H1 (cell line): ENCODE results near the gene MTFR2. TPM values are rescaled to one million over a fixed set of nuclear protein-coding genes. Genes with fewer than 3 reads are reported as not detected.

ENCODE experiments used
- CTCF ChIA-PET: fragments of 300-600 bp; sonication (Branson Sonifier 250); formaldehyde crosslinking; loops from one replicate; lab custom pipeline; 2021; ENCODE audit not compliant: partially characterized antibody; lab: Charles Lee
- POLR2A ChIA-PET: fragments of 300-600 bp; sonication (Branson Sonifier 250); formaldehyde crosslinking; loops from one replicate; lab custom pipeline; 2021; ENCODE audit warnings: inconsistent platforms; ENCODE audit not compliant: partially characterized antibody; lab: Charles Lee
- DNase-seq, 2 experiments: peaks; one replicate each; pipeline versions ENCODE4 v3.0.0 to v3.0.0-alpha.2; 2010 to 2022; ENCODE audit warnings: low spot score in 2 of 2, low read depth in 1 of 2, mixed read lengths in 1 of 2
- FAIRE-seq: peaks from 2 replicates; lab custom pipeline; 2011; peaks lifted over from hg19 to GRCh38; lab: Jason Lieb, UNC
- H2AFZ ChIP-seq: 2 replicates; pipeline ENCODE4 v1.8.1; 2012; ENCODE audit warnings: low read length, inconsistent platforms
- H2AK5ac ChIP-seq: 2 replicates; pipeline ENCODE4 v1.6.1; 2013; ENCODE audit warnings: low read depth, low read length
- H2BK120ac ChIP-seq: replicated peaks from 2 replicates; pipeline ENCODE3; 2013; ENCODE audit warnings: low read depth, low read length, inconsistent platforms
- H2BK12ac ChIP-seq: 2 replicates; pipeline ENCODE4 v1.6.1; 2013; ENCODE audit warnings: low read depth, low read length
- H2BK15ac ChIP-seq: 2 replicates; pipeline ENCODE4 v1.6.1; 2013; ENCODE audit warnings: low read length
- H2BK20ac ChIP-seq: 2 replicates; pipeline ENCODE4 v1.6.1; 2013; ENCODE audit warnings: low read length
- H2BK5ac ChIP-seq: 2 replicates; pipeline ENCODE4 v1.6.1; 2013; ENCODE audit warnings: low read depth, low read length
- H3K14ac ChIP-seq: 2 replicates; pipeline ENCODE4 v1.6.1; 2013; ENCODE audit warnings: inconsistent platforms; ENCODE audit not compliant: insufficient read length
- H3K18ac ChIP-seq: 2 replicates; pipeline ENCODE4 v1.6.1; 2013; ENCODE audit warnings: low read length; ENCODE audit errors: extremely low read depth
- H3K23ac ChIP-seq: 2 replicates; pipeline ENCODE4 v1.6.1; 2013; ENCODE audit warnings: inconsistent platforms; ENCODE audit not compliant: insufficient read length
- H3K23me2 ChIP-seq: 2 replicates; pipeline ENCODE4 v1.6.1; 2013; ENCODE audit warnings: low read depth, low read length
- H3K27ac ChIP-seq: 2 replicates; pipeline ENCODE4 v1.6.1; 2011; ENCODE audit warnings: low read depth, low read length, inconsistent platforms
- H3K27me3 ChIP-seq, 4 experiments: replicated peaks in 1 of 4; 1 replicate in 1 of 4; 2 replicates in 3 of 4; pipeline versions ENCODE4 v1.6.1 to v1.8.1; 2011 to 2013; ENCODE audit warnings: low read length in 3 of 4, mild to moderate bottlenecking in 3 of 4, inconsistent platforms in 2 of 4, mixed read lengths in 2 of 4, moderate library complexity in 1 of 4; ENCODE audit not compliant: control insufficient read depth in 3 of 4, insufficient read depth in 3 of 4; ENCODE audit errors: extremely low read depth in 1 of 4
- H3K36me3 ChIP-seq, 4 experiments: 2 replicates each; pipeline versions ENCODE4 v1.6.1 to v1.8.1; 2011 to 2013; ENCODE audit warnings: mild to moderate bottlenecking in 4 of 4, low read length in 3 of 4, moderate library complexity in 2 of 4, control low read depth in 1 of 4, inconsistent platforms in 1 of 4; ENCODE audit not compliant: insufficient read depth in 4 of 4, control insufficient read depth in 2 of 4
- H3K4ac ChIP-seq: replicated peaks from 2 replicates; pipeline ENCODE3; 2013; ENCODE audit warnings: low read length, low read depth, mixed read lengths, inconsistent platforms; ENCODE audit not compliant: insufficient read length
- H3K4me1 ChIP-seq, 4 experiments: replicated peaks in 1 of 4; 1 replicate in 1 of 4; 2 replicates in 3 of 4; pipeline versions ENCODE4 v1.6.1 to v1.8.1; 2011 to 2013; ENCODE audit warnings: low read length in 3 of 4, inconsistent platforms in 2 of 4, mixed read lengths in 1 of 4; ENCODE audit not compliant: insufficient read depth in 4 of 4, control insufficient read depth in 3 of 4
- H3K4me2 ChIP-seq, 2 experiments: 2 replicates each; pipeline versions ENCODE4 v1.6.1 to v1.8.1; 2011 to 2013; ENCODE audit warnings: low read depth in 2 of 2, low read length in 2 of 2, control low read depth in 1 of 2, inconsistent platforms in 1 of 2, mild to moderate bottlenecking in 1 of 2; ENCODE audit not compliant: insufficient read depth in 1 of 2
- H3K4me3 ChIP-seq, 4 experiments: fragments of 200-600, 300-600 bp in 1 of 4; sonication (generic), shearing (Covaris generic), sonication (Bioruptor Twin) in 1 of 4; 2 replicates each; pipeline versions ENCODE4 v1.5.1 to v1.8.1; 2011 to 2016; ENCODE audit warnings: low read length in 4 of 4, low read depth in 3 of 4, control low read depth in 2 of 4, inconsistent platforms in 2 of 4, mild to moderate bottlenecking in 2 of 4, mixed read lengths in 1 of 4, moderate library complexity in 1 of 4; ENCODE audit not compliant: insufficient read depth in 2 of 4; ENCODE audit errors: extremely low read depth in 1 of 4
- H3K56ac ChIP-seq: replicated peaks from 2 replicates; pipeline ENCODE3; 2013; ENCODE audit warnings: low read depth, mild to moderate bottlenecking, mixed read lengths, low read length, inconsistent platforms; ENCODE audit not compliant: insufficient read length
- H3K79me1 ChIP-seq: 2 replicates; pipeline ENCODE4 v1.6.1; 2013; ENCODE audit warnings: low read depth, low read length, control low read depth
- H3K79me2 ChIP-seq, 2 experiments: 2 replicates each; pipeline versions ENCODE4 v1.6.1 to v1.8.1; 2012 to 2013; ENCODE audit warnings: low read length in 2 of 2, mild to moderate bottlenecking in 2 of 2, inconsistent platforms in 1 of 2; ENCODE audit not compliant: insufficient read depth in 2 of 2, control insufficient read depth in 1 of 2
- H3K9ac ChIP-seq, 4 experiments: replicated peaks in 1 of 4; 1 replicate in 1 of 4; 2 replicates in 3 of 4; pipeline versions ENCODE4 v1.6.1 to v1.8.1; 2011 to 2013; ENCODE audit warnings: low read depth in 3 of 4, low read length in 3 of 4, control low read depth in 2 of 4, mild to moderate bottlenecking in 2 of 4, moderate library complexity in 2 of 4, inconsistent platforms in 1 of 4; ENCODE audit errors: extremely low read depth in 1 of 4
- H3K9me3 ChIP-seq, 2 experiments: 2 replicates each; pipeline versions ENCODE4 v1.6.1 to v1.8.1; 2012 to 2013; ENCODE audit warnings: mild to moderate bottlenecking in 2 of 2, moderate library complexity in 2 of 2, control low read depth in 1 of 2, inconsistent platforms in 1 of 2, low read depth in 1 of 2, low read length in 1 of 2, mixed read lengths in 1 of 2; ENCODE audit not compliant: insufficient read depth in 2 of 2
- H4K20me1 ChIP-seq, 2 experiments: replicated peaks in 1 of 2; 2 replicates each; pipeline versions ENCODE3 to v1.8.1; 2011 to 2013; ENCODE audit warnings: inconsistent platforms in 2 of 2, low read length in 2 of 2, mild to moderate bottlenecking in 1 of 2; ENCODE audit not compliant: insufficient read depth in 2 of 2, control insufficient read depth in 1 of 2
- H4K5ac ChIP-seq: 2 replicates; pipeline ENCODE4 v1.6.1; 2013; ENCODE audit warnings: low read length, low read depth, mixed read lengths, inconsistent platforms; ENCODE audit not compliant: insufficient read length
- H4K8ac ChIP-seq: 2 replicates; pipeline ENCODE4 v1.8.0; 2013; ENCODE audit warnings: mild to moderate bottlenecking, moderate library complexity, low read length, inconsistent platforms; ENCODE audit not compliant: insufficient read depth; ENCODE audit errors: extremely low read depth
- H4K91ac ChIP-seq: replicated peaks from 2 replicates; pipeline ENCODE3; 2013; ENCODE audit warnings: low read length, mixed read lengths, inconsistent platforms; ENCODE audit not compliant: insufficient read length
- CBX8 ChIP-seq: fragments of 300-800, 300-1000 bp; sonication (generic); IDR thresholded peaks from 2 replicates; pipeline ENCODE4 v1.7.1; 2016; ENCODE audit warnings: low read depth, low read length, borderline replicate concordance
- CHD1 ChIP-seq: IDR thresholded peaks from 2 replicates; pipeline ENCODE4 v1.6.1; 2012; ENCODE audit warnings: low read depth, low read length, improper control_type of control experiment
- EZH2 ChIP-seq: fragments of 200-600 bp; sonication (generic); IDR thresholded peaks from 2 replicates; pipeline ENCODE4 v1.7.1; 2012; ENCODE audit warnings: low read depth, mild to moderate bottlenecking, moderate library complexity, low read length, inconsistent platforms; ENCODE audit not compliant: severe bottlenecking
- HDAC6 ChIP-seq: IDR thresholded peaks from one replicate; pipeline ENCODE4 v1.7.1; 2012; ENCODE audit warnings: low read depth, mild to moderate bottlenecking, inconsistent platforms, low read length, moderate library complexity
- KDM5A ChIP-seq: fragments of 200-600 bp; IDR thresholded peaks from 2 replicates; pipeline ENCODE4 v1.7.1; 2012; ENCODE audit warnings: mild to moderate bottlenecking, low read length, inconsistent platforms, mixed read lengths
- TCF12 ChIP-seq: IDR thresholded peaks from 2 replicates; pipeline ENCODE4 v1.6.1; 2011; ENCODE audit warnings: low read depth, mild to moderate bottlenecking, low read length
- WGBS, 2 experiments: shearing (Covaris generic) in 1 of 2; methylation state at CpG; one replicate each; pipeline versions ENCODE4 v1.1.6 to v1.1.7; 2013 to 2015; ENCODE audit warnings: low lambda C conversion rate in 2 of 2, mixed read lengths in 2 of 2, inconsistent platforms in 1 of 2, low coverage in 1 of 2, missing lambda C conversion rate in 1 of 2; ENCODE audit not compliant: insufficient replicate concordance in 2 of 2, insufficient coverage in 1 of 2, insufficient read length in 1 of 2; ENCODE audit errors: extremely low coverage in 1 of 2, missing lambda C conversion rate in 1 of 2; 5-methylcytosine and 5-hydroxymethylcytosine counted together
- polyA plus RNA-seq, 7 experiments: library from polyadenylated mRNA; depleted of rRNA in 3 of 7; stranded (reverse) in 5 of 7; unstranded in 2 of 7; fragments of >200 nt in 5 of 7; fragments of 200-250 nt in 2 of 7; gene quantifications; 1 replicate in 5 of 7; 2 replicates in 1 of 7; 4 replicates in 1 of 7; pipeline versions ENCODE4 v1.2.1 to v1.2.3, GENCODE V29; 2011 to 2013; ENCODE audit warnings: missing spikeins in 2 of 7, mixed read lengths in 2 of 7
- total RNA-seq: library from RNA; stranded (reverse); fragmentation: NEBNext Ultra II Directional; extraction: Animal tissue kit (Norgen Biotek cat#: 25700); gene quantifications from 2 replicates; pipeline ENCODE4 v1.2.1, GENCODE V29; 2021
- TF ChIP-seq, protein P1 (sequence below): IDR thresholded peaks from 2 replicates; pipeline ENCODE4 v1.6.1; 2011; ENCODE audit warnings: low read depth, mild to moderate bottlenecking, low read length; ENCODE audit not compliant: insufficient read depth
- TF ChIP-seq, protein P2 (sequence below): IDR thresholded peaks from 2 replicates; pipeline ENCODE4 v1.6.1; 2011; ENCODE audit warnings: low read length, improper control_type of control experiment
- TF ChIP-seq, protein P3 (sequence below), 3 experiments: IDR thresholded peaks; 1 replicate in 2 of 3; 2 replicates in 1 of 3; pipeline versions ENCODE4 v1.5.1 to v1.6.1; 2011; ENCODE audit warnings: low read length in 3 of 3, mild to moderate bottlenecking in 3 of 3, inconsistent platforms in 2 of 3, low read depth in 1 of 3, moderate library complexity in 1 of 3; ENCODE audit not compliant: insufficient read depth in 1 of 3; ENCODE audit errors: control extremely low read depth in 1 of 3

Gene MTFR2
- total and polyA plus RNA-seq, 2 of the 8 experiments (the other 6 are each of a cell fraction or from before 2014, with no cell fraction given), result 8.5 to 10.7 TPM

DNA sequence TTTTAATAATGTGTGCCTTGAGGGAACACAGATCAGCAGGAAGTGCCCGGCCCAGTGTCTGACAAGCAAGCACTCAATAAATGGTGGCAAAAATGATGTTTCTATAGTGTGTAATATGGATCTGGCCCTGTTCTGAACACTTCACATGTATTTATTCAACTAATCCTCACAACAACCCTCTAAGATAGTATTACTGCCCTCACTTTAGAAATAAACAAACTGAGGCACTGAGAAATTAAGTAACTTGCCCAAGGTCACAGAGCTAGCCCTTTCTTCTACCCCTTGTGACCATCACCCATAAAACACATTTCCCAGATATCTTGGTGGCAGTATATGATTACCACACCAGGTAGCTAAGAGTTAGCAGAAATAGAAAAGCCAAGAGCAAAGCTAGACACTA is 12.8 kb upstream of the MTFR2 start:
- ChIA-PET POLR2A (interaction anchor here (1.2 to 2.1 kb wide), 5 partner anchors 8 to 25 kb away, joined by 3 to 13 read pairs (median 6); partner anchors contain the start of gene MTFR2), CTCF (interaction anchor here (1.0 to 1.8 kb wide), 2 partner anchors 11 to 19 kb away, joined by 4 to 6 read pairs; no protein-coding TSS in a partner anchor)
- Histone ChIP-seq H3K56ac (no peak overlapping the region), H2BK20ac (no peak overlapping the region), H4K20me1 (peaks cover 0 to 3% of the 10 kb centered on the region in 2 experiments), H2BK120ac (no peak overlapping the region), H3K18ac (no peak overlapping the region), H4K91ac (no peak overlapping the region), H3K14ac (no peak overlapping the region), H3K36me3 (peaks cover 16 to 95% (median 62%) of the 10 kb centered on the region in 4 experiments), H2AFZ (no peak overlapping the region), H3K9me3 (no peaks in the 10 kb centered on the region), H3K79me2 (peaks cover 0 to 46% of the 10 kb centered on the region in 2 experiments; a peak in 2 of 4 replicates), H3K4ac (no peak overlapping the region), H4K5ac (no peak overlapping the region), H3K27ac (no peak overlapping the region), H3K4me2 (no peak overlapping the region), H2AK5ac (no peak overlapping the region), H3K9ac (no peak overlapping the region; a peak in 1 of 7 replicates), H3K23me2 (no peaks in the 10 kb centered on the region), H3K27me3 (no peaks in the 10 kb centered on the region), H2BK15ac (no peak overlapping the region), H3K4me3 (no peak overlapping the region), H2BK12ac (no peak overlapping the region), H2BK5ac (no peak overlapping the region), H3K4me1 (no peaks in the 10 kb centered on the region), H3K79me1 (no peaks in the 10 kb centered on the region), H3K23ac (no peak overlapping the region), H4K8ac (no peak overlapping the region)
- FAIRE-seq, result no peak
- no peak for DNase-seq
- 93% methylated on average over 1 of the region's 1 CpG; no CpG with 5 or more reads in 1 of the 2 experiments for WGBS, 2 experiments
- TF ChIP-seq KDM5A (no peak), CBX8 (no peak), EZH2 (no peak), CHD1 (no peak), HDAC6 (no peak), TCF12 (no peak)
- TF ChIP-seq, protein P1, sequence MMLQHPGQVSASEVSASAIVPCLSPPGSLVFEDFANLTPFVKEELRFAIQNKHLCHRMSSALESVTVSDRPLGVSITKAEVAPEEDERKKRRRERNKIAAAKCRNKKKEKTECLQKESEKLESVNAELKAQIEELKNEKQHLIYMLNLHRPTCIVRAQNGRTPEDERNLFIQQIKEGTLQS, result no peak
- TF ChIP-seq, protein P2, sequence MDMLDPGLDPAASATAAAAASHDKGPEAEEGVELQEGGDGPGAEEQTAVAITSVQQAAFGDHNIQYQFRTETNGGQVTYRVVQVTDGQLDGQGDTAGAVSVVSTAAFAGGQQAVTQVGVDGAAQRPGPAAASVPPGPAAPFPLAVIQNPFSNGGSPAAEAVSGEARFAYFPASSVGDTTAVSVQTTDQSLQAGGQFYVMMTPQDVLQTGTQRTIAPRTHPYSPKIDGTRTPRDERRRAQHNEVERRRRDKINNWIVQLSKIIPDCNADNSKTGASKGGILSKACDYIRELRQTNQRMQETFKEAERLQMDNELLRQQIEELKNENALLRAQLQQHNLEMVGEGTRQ, result no peak
- TF ChIP-seq, protein P3, sequence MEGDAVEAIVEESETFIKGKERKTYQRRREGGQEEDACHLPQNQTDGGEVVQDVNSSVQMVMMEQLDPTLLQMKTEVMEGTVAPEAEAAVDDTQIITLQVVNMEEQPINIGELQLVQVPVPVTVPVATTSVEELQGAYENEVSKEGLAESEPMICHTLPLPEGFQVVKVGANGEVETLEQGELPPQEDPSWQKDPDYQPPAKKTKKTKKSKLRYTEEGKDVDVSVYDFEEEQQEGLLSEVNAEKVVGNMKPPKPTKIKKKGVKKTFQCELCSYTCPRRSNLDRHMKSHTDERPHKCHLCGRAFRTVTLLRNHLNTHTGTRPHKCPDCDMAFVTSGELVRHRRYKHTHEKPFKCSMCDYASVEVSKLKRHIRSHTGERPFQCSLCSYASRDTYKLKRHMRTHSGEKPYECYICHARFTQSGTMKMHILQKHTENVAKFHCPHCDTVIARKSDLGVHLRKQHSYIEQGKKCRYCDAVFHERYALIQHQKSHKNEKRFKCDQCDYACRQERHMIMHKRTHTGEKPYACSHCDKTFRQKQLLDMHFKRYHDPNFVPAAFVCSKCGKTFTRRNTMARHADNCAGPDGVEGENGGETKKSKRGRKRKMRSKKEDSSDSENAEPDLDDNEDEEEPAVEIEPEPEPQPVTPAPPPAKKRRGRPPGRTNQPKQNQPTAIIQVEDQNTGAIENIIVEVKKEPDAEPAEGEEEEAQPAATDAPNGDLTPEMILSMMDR (IDR thresholded peaks at IDR 0.05; ENCODE audit: control extremely low read depth in 1 of 3, insufficient read depth in 1 of 3, low read depth in 1 of 3, low read length in 3 of 3), result no peak
